ENCODE results near the gene GLRX5.

GLRX5 gene

DNA sequence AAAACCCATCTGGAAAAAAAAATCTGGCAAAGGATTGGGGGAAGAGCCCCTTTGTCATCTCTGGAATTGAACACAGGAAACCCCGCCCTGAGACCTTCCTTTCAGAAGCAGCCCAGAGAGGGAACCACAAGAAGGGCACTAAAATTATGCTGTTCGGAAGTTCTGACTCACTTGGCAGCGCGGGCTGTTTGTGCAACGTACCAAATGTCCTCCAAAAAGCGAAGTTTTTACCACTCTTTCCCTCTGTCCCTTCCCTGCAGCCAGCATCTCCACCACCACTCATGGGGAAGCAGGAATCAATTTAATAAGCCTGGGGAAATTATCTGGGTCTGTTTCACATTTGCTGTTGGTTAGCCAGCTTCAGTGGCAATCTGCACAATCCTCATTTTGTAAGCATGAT, 15.2 kb upstream of the GLRX5 start:
- peak; percentile 87 for DNase-seq

DNA sequence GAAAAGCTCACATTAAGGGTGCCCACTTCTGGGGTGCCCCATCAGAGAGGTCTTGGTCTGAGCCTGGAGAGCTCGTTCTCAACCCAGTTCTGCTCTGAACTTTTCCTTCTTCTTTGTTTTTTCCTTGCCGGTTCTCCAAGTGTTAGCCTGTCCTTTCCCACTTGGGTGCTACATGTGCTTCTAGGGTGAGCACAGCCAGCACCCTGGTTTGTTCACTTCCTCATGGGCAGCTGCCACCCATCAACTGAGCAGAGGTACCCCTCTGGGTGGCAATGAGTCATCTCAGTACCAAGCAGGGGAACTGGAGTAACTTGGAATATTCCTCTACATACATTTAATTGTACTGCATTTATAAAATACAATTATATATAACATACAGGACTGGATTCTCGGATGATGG, 14.5 kb upstream of the GLRX5 start:
- no peak for DNase-seq

DNA sequence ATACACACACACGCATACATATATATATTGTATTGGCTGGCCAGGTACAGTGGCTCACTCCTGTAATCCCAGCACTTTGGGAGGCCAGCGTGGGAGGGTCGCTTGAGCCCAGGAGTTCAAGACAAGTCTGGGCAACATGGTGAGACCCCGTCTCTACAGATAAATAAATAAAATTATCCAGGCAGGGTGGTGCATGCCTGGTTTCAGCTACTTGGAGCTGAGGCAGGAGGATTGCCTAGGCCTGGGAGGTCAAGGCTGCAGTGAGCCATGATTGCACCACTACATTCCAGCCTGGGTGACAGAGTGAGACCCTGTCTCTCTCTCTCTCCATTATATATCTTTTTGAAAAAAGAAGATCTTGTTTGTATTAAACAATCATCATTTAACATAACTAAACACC, 13.8 kb upstream of the GLRX5 start:
- no peak for DNase-seq

DNA sequence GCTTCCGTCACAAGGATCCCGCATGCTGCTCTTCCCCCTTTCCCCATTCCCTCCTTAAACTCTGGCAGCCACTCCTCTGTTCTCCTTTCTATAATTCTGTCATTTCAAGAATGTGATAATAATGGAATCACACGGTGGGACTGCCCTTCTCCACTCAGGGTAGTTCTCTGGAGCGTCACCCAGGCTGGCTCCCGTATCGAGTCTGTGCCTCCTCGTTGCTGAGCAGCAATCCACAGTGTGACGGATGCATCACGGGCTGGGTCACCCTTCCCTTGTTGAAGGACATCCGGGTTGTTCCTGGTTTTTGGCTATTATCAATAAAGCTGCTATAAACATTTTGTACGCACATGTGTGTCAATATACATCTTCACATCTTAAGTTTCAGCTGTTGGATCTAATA, 12.7 kb upstream of the GLRX5 start:
- no peak for DNase-seq

DNA sequence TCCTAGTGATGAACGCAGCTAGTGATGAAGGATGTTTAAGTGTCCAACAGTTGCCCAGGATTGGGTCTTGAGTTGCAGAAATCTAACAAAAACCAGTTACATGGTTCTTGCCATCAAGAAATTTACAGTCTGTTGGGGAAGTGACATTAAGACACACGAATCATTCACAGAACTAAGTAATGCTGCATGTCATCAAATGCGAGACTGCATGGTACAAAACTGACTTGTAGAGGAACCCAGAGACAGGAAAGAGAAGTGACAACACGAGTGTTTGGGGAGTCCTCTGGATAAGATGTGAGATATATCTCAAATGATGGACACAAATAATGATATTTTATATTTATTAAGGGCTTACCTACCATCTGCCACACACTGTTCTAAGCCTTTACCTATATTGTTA, 12.3 kb upstream of the GLRX5 start:
- no peak for DNase-seq

DNA sequence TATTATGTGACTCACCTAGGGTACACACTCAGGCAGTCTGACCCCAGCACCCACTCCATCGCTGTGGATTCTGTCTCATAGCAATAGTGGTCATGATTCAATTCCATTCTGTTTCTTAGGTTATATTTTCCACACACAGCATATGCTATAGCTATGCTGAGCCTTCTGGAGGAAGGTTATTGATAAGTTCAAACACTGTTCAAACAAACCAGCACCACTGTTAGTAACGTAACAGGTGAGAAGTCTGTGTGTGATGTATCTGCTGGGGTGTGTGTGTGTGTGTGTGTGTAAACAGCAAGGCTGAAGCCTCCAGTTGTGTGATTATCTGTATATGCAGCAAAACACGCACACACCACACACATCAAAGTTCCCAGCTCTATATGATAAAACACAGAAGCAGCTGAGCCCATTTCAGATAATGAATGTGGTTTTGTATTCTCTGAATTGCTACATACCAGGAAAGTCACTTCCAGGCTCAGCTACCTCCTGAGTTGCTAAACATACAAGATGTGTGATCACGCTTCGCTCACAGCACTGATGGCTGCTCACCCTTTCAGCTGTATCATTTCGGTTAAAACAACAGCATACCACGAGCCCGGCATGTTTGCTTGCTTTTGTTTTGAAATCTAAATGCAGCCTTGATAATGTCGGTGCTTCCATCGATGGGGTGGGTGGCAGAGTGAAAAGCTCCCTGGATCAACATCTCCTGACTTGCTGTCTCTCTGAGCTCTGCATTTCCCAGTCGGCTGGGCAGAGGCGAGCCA, 11.6 kb upstream of the GLRX5 start:
- no peak for DNase-seq

DNA sequence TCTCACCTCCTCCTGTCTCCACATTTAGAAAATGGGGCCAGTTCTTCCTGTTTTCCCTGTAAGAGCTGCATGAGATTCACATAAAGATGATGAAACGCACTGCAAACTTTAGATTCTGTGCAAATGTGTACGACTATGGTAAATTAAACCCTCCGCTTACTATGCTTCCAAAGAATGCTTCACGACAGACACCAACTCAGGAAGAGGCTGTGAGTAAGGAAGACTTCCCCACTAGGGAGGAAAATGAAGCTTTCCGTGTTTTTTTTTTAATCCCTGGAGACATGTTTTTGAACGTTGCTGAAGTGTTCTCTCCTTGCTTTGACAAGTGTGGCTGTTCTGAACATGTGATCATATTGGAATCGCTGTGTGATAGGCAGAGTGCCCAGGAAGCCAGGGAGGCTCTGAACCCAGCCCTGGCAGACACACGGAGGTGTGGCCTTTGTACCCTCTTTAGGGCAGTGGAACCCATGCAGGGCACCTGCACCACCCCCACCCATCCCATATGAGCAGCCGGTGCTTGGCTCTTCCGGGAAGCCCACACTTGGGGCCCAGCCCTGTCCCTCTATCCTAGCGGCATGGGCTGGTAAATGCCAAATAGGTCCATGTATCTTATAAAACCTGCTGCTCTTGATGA, 10.9 kb upstream of the GLRX5 start:
- DNase-seq = no peak

DNA sequence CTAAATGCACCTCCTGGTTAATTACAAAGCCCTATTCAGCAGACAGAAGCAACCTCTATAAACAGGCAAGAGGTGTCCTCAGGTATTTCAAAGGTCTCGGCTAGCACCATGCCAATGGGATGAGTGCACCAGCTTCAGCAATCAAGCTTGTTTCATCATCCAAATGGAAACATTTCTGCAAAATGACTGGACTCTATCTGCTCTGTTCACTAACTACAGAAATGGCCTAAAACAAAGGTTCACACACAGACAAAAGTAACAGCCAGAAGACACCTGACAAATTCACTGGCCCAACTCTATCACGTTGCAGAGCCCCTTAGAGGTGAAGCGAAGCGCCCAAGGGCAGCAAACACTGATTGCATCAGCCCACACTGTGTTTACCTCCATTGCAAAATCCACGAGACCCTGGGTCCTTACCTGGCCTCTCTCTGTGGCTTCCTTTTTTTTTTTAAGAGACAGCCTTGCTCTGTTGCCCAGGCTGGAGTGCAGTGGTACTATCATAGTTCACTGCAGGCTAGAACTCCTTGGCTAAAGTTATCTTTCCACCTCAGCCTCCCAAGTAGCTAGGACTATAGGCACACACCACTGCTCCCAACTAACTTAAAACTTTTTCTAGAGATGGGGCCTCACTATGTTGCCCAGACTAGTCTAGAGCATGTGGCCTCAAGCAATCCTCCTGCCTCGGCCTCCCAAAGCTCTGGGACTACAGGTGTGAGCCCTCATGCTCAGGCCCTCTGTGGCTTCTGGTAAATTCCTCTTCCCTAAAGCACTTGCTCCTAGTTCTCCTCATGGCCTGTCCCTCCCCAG, 9.9 kb upstream of the GLRX5 start:
- no peak for DNase-seq

DNA sequence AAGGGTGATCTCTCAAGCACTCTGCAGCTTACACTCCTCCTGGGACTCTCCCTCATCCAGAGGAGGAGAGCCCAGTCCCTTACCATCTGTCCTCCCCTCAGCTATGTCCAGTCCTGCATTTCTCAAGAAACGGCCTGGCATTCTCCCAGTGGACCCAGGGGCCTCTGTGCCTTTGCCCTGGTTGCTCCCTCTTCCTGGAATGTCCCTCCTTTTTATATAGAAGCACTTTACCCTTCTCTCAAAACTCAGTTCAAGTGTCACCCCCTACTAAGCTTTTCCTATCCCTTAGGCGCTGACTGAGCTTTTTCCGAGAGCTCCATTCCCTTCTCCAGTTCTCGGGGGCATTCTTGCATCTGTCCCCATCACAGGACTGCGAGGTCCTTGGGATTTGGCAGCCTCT, 8.9 kb upstream of the GLRX5 start:
- DNase-seq = no peak

DNA sequence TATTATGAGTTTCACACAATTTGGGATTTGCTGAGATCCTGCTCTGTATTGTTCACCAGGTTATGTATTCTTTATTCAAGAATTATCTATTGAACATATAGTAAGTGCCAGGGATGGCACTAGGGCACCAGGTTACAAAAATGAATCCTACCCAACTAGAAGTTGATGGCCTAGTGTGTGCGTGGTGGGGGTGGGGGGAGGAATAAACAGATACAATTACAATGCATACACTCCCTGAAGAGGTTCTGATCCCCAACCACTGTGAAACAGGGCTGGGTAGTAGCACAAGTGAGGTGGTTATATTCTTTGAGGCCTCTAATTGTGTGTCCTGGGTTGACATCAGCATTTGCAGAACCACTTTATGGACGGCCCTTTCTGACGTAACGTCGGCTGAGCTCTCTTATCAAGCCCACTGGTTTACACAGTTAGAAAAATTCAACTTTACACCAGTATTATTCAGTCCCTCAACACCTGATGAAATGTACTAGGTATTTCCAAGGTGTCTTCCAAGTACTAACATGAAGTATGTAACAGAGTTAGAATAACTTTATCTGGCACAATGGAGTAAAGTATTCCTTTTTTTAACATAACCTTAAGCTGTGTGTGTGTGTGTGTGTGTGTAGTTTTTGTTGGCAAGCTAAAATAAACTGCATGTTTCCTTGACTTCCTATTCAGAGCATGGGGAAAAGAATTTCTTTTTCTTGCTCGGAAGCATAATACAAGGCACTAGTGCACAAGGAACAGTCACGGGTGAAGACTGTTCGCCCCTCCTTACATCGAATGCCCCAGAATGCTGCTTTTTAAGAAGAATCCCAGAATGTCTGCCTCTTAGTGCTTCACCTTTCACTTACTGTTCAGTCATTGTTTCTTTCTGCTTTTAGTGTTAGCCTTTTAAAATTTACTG, 8.1 kb upstream of the GLRX5 start:
- DNase-seq = no peak

DNA sequence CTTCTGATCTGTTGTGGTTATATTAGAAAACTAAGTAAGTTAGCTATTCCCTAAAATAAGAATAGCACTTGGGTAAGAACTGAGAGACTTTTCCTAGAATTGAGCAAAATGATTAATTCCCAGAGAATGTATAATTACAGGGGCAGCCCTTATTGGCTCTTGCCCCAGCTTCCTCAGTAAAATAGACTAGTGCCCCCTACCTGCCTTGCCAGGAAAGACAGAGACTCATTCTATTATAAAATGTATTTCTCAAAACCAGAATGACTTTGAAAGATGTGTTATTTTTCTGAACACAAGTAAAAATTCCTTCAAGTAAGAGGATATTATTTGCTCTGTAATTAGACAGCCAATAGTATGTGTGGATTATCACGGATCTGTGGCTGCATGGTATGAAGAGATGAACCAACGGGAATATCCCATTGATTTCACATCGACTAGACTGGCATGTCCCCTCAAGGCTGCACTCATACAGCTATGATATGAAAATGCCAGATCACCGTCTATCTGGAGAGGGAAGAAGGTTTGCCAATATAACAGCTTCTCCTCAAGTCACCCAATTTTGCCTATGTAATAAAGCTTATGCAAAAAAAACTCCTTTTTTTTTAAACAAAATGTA, 7.4 kb upstream of the GLRX5 start:
- DNase-seq = peak; percentile 90

DNA sequence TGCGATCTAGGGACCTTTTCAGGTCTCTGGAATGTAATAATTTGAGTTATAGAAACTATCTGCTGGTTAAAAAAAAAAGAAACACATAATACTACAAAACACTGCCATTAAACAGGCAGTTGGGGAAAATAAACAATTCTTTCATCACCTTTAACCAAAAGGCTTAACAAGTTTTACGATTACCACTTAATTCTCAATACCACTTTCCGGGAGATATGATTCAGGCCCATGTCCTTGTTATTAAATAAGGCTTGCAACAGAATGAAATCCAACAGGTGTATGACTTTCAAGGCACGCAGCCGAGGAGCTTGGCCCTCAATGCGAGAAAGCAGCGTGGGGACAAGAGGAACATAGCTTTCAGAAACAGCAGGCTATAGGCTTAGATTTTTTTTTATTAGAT, 5.6 kb upstream of the GLRX5 start:
- DNase-seq = peak; percentile 10

DNA sequence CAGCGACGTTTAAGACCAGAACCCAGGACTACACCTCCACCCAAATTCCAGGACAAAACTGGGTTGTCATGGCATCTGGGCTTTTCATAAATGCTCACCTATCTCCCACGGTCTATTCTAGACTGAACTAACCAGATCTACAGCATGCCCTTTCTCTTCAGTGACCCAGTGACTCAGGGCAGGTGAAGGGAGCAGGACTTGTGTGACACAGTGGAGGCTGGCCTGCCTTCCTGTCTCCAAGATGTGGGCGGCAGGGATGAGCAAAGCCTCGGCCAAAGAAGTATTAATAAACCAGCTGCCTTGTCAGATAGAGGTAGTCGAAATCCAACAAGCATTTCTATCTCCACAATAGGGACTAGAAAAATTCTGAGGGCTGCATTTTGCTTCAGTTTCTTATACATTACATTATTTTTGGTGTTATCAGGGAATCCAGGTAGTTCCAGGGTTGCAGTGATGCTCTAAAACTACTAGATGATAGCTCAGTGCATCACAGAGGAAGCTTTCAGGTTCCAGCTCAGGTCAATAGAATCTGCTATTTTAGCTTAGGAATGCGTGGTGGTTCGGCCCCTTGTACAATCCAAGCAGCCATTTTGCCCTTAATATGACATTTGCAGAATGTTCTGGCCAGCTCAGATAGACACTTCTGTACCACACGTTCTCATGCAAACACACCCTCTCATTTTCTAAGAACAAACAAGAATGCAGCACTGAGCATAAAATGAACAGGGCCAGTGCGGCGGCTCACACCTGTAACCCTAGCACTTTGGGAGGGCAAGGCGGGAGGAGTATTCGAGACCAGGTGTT, 4.2 kb upstream of the GLRX5 start:
- peak; percentile 19 for DNase-seq

DNA sequence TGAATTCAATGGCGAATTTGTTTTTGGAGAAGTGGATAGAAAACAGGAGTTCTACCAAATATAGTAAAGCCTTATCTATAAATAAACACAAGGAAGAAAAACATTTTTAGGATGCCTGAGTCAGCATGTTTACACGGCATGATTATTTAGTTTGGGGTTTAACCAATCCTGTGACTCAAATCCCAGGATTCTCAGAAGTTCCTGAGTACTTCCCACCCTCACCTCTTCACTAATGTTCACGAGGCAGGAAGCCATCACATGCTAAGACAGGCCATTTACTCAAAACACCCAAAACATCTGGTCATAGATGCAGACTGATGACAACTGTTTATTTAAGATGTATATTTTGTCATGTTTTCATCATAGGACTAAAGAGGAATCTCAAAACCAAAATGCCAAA, 3.4 kb upstream of the GLRX5 start:
- DNase-seq = peak; percentile 98

DNA sequence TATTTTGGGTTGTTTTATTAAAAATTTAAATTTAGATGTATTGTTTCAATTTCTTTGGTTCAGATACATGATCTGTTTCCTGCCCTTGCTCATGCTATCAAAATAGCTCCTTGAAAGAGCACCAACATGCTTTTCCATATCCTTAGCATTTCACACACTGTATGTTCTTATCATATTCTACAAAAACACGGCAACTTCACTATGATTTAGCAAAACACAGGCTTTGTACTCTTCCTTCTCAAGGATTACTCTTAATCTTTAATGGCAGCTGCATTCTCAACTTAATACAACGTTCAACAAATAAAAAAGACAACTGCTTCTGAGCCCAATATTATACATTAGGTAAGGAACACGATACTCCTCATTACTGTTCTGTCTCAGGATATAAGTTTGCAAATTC, 2.9 kb upstream of the GLRX5 start:
- DNase-seq = no peak

DNA sequence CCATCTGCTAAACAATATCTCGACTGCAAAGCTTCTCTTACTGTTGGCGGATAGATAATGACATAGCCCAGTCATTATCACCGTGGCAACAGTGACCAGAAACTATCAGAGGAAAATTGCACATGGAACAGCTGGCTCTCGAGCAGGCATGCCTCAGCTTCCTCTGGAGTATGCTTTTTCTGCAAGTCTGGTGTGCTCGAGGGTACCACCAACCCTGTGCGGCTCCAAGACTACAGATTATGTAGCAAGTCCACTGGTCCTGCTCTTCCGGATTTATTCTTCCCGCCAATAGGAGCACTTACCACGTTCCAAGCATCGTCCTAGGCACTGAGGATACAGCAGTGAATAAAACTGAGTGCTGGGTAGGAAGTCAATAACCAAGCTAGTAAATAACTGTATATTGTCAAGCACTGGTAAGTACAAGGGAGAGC, 1.4 kb upstream of the GLRX5 start:
- DNase-seq = peak; percentile 48

DNA sequence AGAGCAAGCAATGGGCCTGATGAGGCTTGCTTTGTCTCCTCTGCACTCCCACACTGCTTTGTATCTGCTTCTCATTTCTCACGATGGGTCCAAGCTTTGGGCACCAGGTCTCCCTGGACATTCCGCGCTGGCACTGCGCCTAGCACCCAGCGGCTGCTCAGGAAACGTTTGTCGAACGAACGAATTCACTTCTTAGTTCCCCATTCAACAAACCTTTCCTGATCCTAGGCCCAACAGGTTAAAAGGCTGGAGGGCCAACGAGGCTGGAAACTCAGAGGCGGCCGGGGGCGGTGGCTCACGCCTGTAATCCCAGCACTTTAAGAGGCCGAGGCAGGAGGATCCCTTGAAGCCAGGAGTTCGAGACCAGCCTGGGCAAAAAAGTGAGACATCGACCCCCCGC, 1.0 kb upstream of the GLRX5 start:
- no peak for DNase-seq

DNA sequence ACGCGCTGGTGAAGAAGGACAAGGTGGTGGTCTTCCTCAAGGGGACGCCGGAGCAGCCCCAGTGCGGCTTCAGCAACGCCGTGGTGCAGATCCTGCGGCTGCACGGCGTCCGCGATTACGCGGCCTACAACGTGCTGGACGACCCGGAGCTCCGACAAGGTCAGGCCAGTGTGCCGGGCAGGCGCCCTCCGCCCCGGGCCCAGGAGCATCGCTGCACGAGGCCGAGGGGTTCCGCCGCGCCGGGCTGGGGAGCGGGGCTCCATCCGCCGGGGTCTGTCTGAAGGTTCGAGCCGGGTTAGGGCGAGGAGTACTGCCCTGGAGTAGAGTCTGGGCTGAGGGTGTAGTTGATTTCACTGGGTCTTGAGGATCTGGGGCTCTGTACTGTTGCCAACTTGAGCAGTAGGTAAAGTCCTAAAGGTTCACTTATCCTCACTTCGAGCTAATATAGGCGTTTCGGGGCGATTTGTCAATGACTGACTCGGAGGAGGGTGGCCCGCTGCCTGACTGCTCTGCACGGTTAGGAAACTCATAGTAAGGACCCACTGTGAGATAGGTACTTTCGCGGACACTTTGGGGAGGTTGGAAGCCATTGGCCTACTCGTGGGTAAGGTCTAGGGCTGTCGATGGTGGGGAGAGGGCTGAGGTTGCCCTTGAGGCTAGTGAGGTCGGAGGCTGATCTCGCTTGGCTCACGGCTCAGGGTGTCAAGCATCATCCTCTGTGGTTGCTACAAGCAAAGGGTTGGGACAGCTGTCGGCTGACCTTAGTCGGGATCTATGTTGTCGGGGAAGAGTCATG, 574 bp downstream of the GLRX5 start:
- DNase-seq = peak; percentile 13

DNA sequence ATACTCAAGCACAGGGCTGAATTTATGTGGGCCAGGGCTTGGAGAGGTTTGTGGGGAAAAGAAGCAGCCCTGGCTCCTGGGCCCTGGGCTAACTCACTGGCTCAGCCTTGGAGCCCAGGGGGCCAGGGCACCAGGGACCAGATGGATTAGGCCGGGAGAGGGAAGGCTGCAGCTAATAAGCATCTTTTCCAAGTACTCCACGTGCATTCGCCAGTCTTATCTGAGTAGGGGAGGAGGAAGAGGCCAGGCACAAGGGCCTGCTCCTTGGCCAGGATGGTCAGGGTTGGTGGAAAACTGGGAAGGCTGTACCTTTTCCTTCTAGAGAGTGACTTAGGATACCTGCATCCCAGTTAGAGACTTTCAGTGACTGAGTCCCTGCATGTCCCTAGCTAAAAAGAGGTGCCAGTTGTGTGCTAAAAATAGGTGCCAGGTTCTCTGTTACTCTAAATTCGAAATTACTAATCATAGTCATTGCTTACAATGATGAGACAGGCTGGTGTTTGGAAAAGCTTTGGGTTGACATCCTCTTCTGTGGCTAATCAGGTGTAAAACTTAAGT, 1.3 kb downstream of the GLRX5 start:
- no peak for DNase-seq

DNA sequence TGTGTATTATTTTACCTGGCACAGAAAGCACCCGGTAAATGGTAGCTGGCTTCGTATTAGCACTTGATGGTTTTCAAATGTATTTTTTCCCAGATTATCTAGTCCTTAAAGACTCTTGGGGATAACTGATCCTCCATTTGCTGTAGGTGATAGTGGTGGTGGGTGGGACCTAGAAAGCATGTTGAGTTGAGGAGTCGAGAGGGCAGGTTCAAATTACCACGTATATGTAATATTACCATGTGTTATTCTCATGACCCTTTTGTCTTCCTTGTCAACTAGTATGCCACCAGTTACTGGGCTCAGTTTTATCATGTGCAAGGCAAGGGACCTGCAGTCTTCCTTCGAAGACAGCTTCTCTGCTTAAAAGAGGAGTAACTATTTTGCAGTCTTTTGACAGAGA, 1.8 kb downstream of the GLRX5 start:
- DNase-seq = no peak

Measured in HCEC 1CT (cell line).